AG10803 (cell line): Measurements from ENCODE around the gene ZNF70.

Experiments
- DNase-seq: peaks from one replicate; pipeline ENCODE4 v3.0.0; 2010; ENCODE audit warnings: low read depth
- H3K4me3 ChIP-seq: 2 replicates; pipeline ENCODE4 v1.5.1; 2011; ENCODE audit warnings: mild to moderate bottlenecking, low read length, control low read depth
- TF ChIP-seq, protein P1 (sequence below): conservative IDR thresholded peaks from 2 replicates; pipeline ENCODE4 v1.5.1; 2011; ENCODE audit warnings: mild to moderate bottlenecking, low read length, control low read depth, inconsistent platforms

The ZNF70 gene

GRCh38 chr22:23756891-23757290, 6.0 kb upstream of the ZNF70 start:
- TF ChIP-seq, protein P1, sequence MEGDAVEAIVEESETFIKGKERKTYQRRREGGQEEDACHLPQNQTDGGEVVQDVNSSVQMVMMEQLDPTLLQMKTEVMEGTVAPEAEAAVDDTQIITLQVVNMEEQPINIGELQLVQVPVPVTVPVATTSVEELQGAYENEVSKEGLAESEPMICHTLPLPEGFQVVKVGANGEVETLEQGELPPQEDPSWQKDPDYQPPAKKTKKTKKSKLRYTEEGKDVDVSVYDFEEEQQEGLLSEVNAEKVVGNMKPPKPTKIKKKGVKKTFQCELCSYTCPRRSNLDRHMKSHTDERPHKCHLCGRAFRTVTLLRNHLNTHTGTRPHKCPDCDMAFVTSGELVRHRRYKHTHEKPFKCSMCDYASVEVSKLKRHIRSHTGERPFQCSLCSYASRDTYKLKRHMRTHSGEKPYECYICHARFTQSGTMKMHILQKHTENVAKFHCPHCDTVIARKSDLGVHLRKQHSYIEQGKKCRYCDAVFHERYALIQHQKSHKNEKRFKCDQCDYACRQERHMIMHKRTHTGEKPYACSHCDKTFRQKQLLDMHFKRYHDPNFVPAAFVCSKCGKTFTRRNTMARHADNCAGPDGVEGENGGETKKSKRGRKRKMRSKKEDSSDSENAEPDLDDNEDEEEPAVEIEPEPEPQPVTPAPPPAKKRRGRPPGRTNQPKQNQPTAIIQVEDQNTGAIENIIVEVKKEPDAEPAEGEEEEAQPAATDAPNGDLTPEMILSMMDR = no peak
- no peak for DNase-seq
- H3K4me3 ChIP-seq = no peak overlapping the region

GRCh38 chr22:23755711-23756110, 4.8 kb upstream of the ZNF70 start:
- TF ChIP-seq, protein P1 = no peak
- no peak for DNase-seq
- H3K4me3 ChIP-seq = no peak overlapping the region

GRCh38 chr22:23754980-23755636, 4.2 kb upstream of the ZNF70 start:
- no peak for DNase-seq
- TF ChIP-seq, protein P1 = no peak
- no peak overlapping the region for H3K4me3 ChIP-seq

- DNase-seq = no peak
- no peak within 1 kb of the TSS for H3K4me3 ChIP-seq
- TF ChIP-seq, protein P1 = no peak
Measured at GRCh38 chr22:23754220-23754919, 3.5 kb upstream of the ZNF70 start, which contains the start of gene VPREB3. TSS of gene VPREB3 (minus strand) at chr22:23754425. CDS start at chr22:23754363, 62 bp downstream.

GRCh38 chr22:23753385-23753784, 2.5 kb upstream of the ZNF70 start:
- TF ChIP-seq, protein P1 = no peak
- DNase-seq = no peak
- no peak overlapping the region for H3K4me3 ChIP-seq

- DNase-seq = no peak
- H3K4me3 ChIP-seq = no peak overlapping the region
- TF ChIP-seq, protein P1 = no peak
Measured at GRCh38 chr22:23752750-23753149, 1.8 kb upstream of the ZNF70 start.
